Neural cell (in vitro differentiated cells): Measurements from ENCODE around the gene PSMB8. TPM values are rescaled to one million over a fixed set of nuclear protein-coding genes. Genes with fewer than 3 reads are reported as not detected.

Experiments used
- H2AFZ ChIP-seq: fragments of 200-600, 300-800 bp; sonication (generic), shearing (Covaris generic); 2 replicates; pipeline ENCODE4 v1.6.0; 2014; ENCODE audit warnings: low read depth, mild to moderate bottlenecking, antibody characterized with exemption, low read length, moderate library complexity
- H3F3A ChIP-seq: fragments of 200-600 bp; shearing (Covaris generic); 2 replicates; pipeline ENCODE4 v1.6.1; 2016; ENCODE audit warnings: mild to moderate bottlenecking, moderate library complexity, mixed read lengths, antibody characterized with exemption, low read length; ENCODE audit not compliant: insufficient read depth, poor library complexity, severe bottlenecking
- H3K27ac ChIP-seq: fragments of 200-600, 300-800 bp; sonication (generic), shearing (Covaris generic); 2 replicates; pipeline ENCODE4 v1.5.1; 2014; ENCODE audit warnings: mild to moderate bottlenecking, low read length, moderate library complexity
- H3K27me3 ChIP-seq: fragments of 300-800, 200-600 bp; sonication (generic), shearing (Covaris generic); 2 replicates; pipeline ENCODE4 v1.6.0; 2014; ENCODE audit warnings: mild to moderate bottlenecking, low read depth, low read length, moderate library complexity; ENCODE audit not compliant: insufficient read depth
- H3K36me3 ChIP-seq: fragments of 300-800, 200-600 bp; sonication (generic), shearing (Covaris generic); 2 replicates; pipeline ENCODE4 v1.5.1; 2014; ENCODE audit warnings: mild to moderate bottlenecking, antibody characterized with exemption, low read length, moderate library complexity; ENCODE audit not compliant: insufficient read depth
- H3K4me2 ChIP-seq: fragments of 300-800, 200-600 bp; sonication (generic), shearing (Covaris generic); 2 replicates; pipeline ENCODE4 v1.6.0; 2014; ENCODE audit warnings: mild to moderate bottlenecking, low read length
- H3K4me3 ChIP-seq: fragments of 300-800, 200-600 bp; sonication (generic), shearing (Covaris generic); 2 replicates; pipeline ENCODE4 v1.5.1; 2014; ENCODE audit warnings: mild to moderate bottlenecking, low read length, moderate library complexity
- H3K79me2 ChIP-seq: fragments of 200-600 bp; shearing (Covaris generic); replicated peaks from 2 replicates; pipeline ENCODE4 v1.6.0; 2014; ENCODE audit warnings: mild to moderate bottlenecking, low read length, moderate library complexity; ENCODE audit not compliant: insufficient read depth
- H3K9ac ChIP-seq: fragments of 300-800, 200-600 bp; sonication (generic), shearing (Covaris generic); 2 replicates; pipeline ENCODE4 v1.6.1; 2016; ENCODE audit warnings: mild to moderate bottlenecking, low read length, mixed read lengths
- H3K9me2 ChIP-seq: fragments of 200-600 bp; shearing (Covaris generic); 2 replicates; pipeline ENCODE4 v1.6.1; 2016; ENCODE audit warnings: mild to moderate bottlenecking, low read length, mixed read lengths; ENCODE audit not compliant: insufficient read depth
- H3K9me3 ChIP-seq: fragments of 200-600, 300-800 bp; sonication (generic), shearing (Covaris generic); 2 replicates; pipeline ENCODE4 v1.6.1; 2016; ENCODE audit warnings: mild to moderate bottlenecking, mixed run types, low read length, moderate library complexity, mixed read lengths
- H4K20me1 ChIP-seq: fragments of 200-600 bp; shearing (Covaris generic); 2 replicates; pipeline ENCODE4 v1.6.1; 2016; ENCODE audit warnings: mild to moderate bottlenecking, mixed run types; ENCODE audit not compliant: insufficient read depth
- CTCF ChIP-seq: fragments of 450-650 bp; IDR thresholded peaks from 2 replicates; pipeline ENCODE4 v1.5.1; 2014; ENCODE audit warnings: antibody characterized with exemption, mild to moderate bottlenecking, moderate library complexity; ENCODE audit not compliant: poor library complexity, severe bottlenecking
- EP300 ChIP-seq: fragments of 450-650 bp; conservative IDR thresholded peaks from 2 replicates; pipeline ENCODE4 v1.6.1; 2014; ENCODE audit warnings: antibody characterized with exemption, mild to moderate bottlenecking, moderate library complexity; ENCODE audit not compliant: poor library complexity, severe bottlenecking
- MXI1 ChIP-seq: fragments of 450-650 bp; conservative IDR thresholded peaks from 2 replicates; pipeline ENCODE4 v1.6.1; 2014; ENCODE audit warnings: antibody characterized with exemption, mild to moderate bottlenecking; ENCODE audit not compliant: poor library complexity, severe bottlenecking
- POLR2AphosphoS5 ChIP-seq: IDR thresholded peaks from 2 replicates; pipeline ENCODE4 v1.6.1; 2012
- RAD21 ChIP-seq: fragments of 450-650 bp; conservative IDR thresholded peaks from 2 replicates; pipeline ENCODE4 v1.6.1; 2014; ENCODE audit warnings: antibody characterized with exemption, mild to moderate bottlenecking, moderate library complexity
- SMC3 ChIP-seq: fragments of 450-650 bp; conservative IDR thresholded peaks from 2 replicates; pipeline ENCODE4 v1.6.1; 2014; ENCODE audit warnings: antibody characterized with exemption, mild to moderate bottlenecking, moderate library complexity; ENCODE audit not compliant: poor library complexity
- polyA plus RNA-seq: library from polyadenylated mRNA; depleted of rRNA; stranded (reverse); fragments of >200 nt; gene quantifications from 2 replicates; pipeline ENCODE4 v1.2.3, GENCODE V29; 2014

PSMB8 gene
- polyA plus RNA-seq, 1 donor from 2014 or later = not detected

GRCh38 chr6:32827025-32827424 lies 16.8 kb downstream of the PSMB8 start (continued):
- TF ChIP-seq CTCF = no peak
- no peak for TF ChIP-seq POLR2AphosphoS5

GRCh38 chr6:32825966-32826365 lies 17.9 kb downstream of the PSMB8 start:
- H3K27me3 ChIP-seq = no peaks in the 10 kb centered on the region
- no peaks in the 10 kb centered on the region for H3F3A ChIP-seq
- H3K36me3 ChIP-seq = no peaks in the 10 kb centered on the region
- no peaks in the 10 kb centered on the region for H3K9me3 ChIP-seq
- no peak overlapping the region for H3K9ac ChIP-seq
- H3K9me2 ChIP-seq = no peaks in the 10 kb centered on the region
- no peak overlapping the region for H3K4me3 ChIP-seq
- no peaks in the 10 kb centered on the region for H3K79me2 ChIP-seq
- no peak overlapping the region for H3K4me2 ChIP-seq
- TF ChIP-seq RAD21 (peak; percentile 27), CTCF (peak; percentile 47), SMC3 (peak; percentile 28), MXI1 (no peak), EP300 (no peak)
- H2AFZ ChIP-seq = no peak overlapping the region
- H3K27ac ChIP-seq = no peak overlapping the region
- no peaks in the 10 kb centered on the region for H4K20me1 ChIP-seq

GRCh38 chr6:32819729-32820128 lies 24.1 kb downstream of the PSMB8 start:
- H3K27ac ChIP-seq = no peak overlapping the region
- H3K27me3 ChIP-seq = no peaks in the 10 kb centered on the region
- H4K20me1 ChIP-seq = no peaks in the 10 kb centered on the region
- H3K36me3 ChIP-seq = no peaks in the 10 kb centered on the region
- H3F3A ChIP-seq = no peaks in the 10 kb centered on the region
- H3K4me3 ChIP-seq = no peak overlapping the region
- H3K4me2 ChIP-seq = no peak overlapping the region
- no peak overlapping the region for H2AFZ ChIP-seq
- no peaks in the 10 kb centered on the region for H3K79me2 ChIP-seq
- TF ChIP-seq SMC3 = no peak
- TF ChIP-seq CTCF = no peak
- H3K9me3 ChIP-seq = no peaks in the 10 kb centered on the region
- no peak overlapping the region for H3K9ac ChIP-seq
- no peaks in the 10 kb centered on the region for H3K9me2 ChIP-seq
